Activated T-cell treated with anti-CD3 and anti-CD28 coated beads, Interleukin-2, amount 50 U/mL, for 48 hours (primary cell): ENCODE measurements around the gene BRD1.
"Not testable (repeated sequence)": the region's sequence is repeated elsewhere in the genome, so short reads cannot be mapped to it uniquely, and the experiment has no call there.

Experiments used
- DNase-seq, 2 experiments: peaks; one replicate each; pipeline ENCODE4 v3.0.0-alpha.2; 2020

Gene BRD1

GRCh38 chr22:49852898-49853894 is 25.5 kb upstream of the BRD1 start, which contains the start of gene ZBED4:
Gene ZBED4 (plus strand): TSS chr22:49853844. CDS start chr22:49883663, 29,819 bp downstream.
- peak; percentile 99 to 100 for DNase-seq

- DNase-seq: not testable (repeated sequence)
These were observed 24.9 kb upstream of the BRD1 start for GRCh38 chr22:49852568-49852897.

- no peak for DNase-seq
These were observed 23.5 kb upstream of the BRD1 start for GRCh38 chr22:49850959-49851802.

DNA sequence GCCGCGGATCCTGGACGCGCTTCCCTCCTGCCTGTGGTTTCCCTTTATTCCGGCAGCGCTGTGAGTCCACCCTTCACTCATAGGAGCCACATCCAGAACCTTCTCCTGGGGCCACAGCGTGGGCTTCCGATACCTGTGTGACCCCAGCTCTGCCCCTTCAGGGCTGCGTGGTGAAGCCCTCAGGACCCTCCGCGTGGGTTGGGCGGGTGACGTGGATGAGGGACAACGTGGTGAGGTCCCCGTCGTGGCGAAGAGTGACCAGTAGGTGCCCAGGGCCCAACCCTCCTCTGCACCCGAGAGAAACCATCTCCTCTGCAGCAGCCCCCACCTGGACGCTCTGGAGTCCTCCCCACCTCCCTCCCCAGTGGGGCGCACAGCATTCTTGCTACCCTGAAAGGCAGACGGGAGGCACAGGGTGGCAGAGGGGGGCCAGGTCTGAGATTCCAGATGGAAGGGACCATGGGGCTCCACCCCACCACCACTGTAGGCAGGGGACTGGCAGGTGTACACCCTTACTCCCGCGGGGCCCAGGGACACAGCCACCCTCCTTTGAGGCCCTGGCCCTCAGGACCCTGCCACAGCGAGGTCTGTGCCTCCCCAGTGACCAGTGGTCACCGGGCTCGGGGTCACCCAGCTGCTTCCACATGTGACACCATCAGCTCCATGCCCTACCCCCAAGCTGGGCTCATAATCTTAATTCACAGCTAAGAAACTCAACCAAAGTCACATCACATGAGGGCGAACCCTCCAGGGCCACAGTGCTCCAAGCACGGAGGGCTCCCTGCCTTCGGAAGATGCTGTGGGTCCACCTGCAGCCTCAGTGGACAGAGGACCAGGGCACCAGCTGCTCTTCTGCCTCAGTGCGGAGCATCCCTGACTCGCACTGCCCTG is 22.6 kb upstream of the BRD1 start:
- DNase-seq: no peak

DNA sequence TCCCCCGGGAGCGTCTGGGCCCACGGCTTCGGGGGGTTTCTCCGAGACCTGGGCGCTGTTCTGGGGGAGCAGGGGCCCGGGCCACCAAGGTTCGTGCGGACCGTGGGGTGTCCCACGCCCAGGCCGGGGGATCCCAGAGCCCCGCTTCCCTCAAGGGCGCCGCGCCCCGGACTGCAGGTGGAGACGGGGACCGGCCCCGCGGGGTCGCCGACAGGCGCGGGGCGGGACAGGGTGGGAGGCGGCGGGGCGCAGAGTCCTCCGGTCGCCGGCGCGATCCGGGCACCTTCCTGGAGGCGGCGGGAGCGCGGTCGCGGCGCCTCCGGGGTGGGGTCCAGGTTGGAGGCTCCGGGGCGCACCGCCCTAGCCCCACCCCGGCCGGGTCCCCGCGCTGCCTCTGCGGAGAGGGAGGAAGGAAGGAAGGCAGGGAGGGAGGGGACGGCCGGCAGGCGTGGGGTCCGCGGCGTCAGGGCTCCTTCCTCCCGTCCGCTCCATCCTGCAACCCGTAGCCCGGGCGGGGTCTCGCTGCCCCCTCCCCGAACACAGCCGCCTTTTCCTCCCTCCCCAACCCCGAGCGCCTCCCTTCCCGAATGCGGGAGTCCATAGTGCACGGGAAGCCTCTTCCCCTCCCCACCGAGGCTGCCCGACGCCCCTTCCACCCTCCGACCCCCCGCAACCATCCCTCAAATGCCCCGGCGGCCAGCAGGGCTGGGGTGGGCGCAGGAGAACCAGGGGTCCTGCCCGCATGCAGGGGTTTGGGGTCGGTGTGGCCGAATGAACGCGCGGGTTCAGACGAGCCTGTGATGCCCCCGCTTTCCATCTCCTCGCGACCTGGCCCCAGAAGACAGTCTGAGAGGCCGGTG is 21.7 kb upstream of the BRD1 start:
- DNase-seq: no peak

GRCh38 chr22:49848690-49849160 is 21.1 kb upstream of the BRD1 start:
- DNase-seq: no peak

DNA sequence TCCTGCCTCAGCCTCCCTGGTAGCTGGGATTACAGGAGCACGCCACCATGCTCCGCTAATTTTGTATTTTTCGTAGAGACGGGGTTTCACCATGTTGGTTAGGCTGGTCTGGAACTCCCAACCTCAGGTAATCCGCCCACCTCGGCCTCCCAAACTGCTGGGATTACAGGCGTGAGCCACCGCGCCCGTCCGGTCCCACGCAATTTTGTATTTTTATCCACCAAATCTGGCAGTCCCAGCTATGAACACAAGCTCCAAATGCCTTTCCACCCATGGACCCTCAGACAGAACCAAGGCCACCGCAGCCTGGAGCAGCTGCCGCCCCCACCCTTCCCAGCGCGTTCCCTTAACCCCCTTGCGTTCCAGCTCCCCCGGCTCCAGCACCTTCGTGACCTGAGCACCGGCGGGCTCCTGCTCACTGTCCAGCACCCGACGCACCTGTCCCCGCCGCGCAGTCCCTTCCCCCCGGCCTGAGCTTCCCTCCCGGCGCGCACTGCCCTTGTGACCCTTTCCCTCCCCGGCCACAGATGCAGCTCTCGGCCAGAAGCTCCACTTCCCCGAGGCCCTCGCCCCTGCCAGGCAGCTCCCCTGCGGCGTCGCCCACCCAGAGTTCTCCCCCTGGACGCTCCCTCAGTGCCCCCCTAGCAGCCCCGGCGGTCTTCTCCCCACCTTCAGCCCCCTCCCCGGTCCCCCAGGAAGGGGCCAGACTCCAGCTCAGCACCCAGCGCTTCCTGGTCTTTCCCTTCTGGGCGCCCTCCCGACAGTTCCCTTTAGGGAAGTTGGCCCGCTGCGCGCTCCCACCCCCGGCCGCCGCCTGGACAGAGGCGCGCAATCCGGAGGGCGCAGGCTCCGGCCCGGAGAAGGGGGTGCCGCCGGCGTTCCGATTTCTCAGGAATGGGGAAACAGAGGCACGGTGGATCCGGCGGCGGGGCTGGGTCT is 20.3 kb upstream of the BRD1 start:
- no peak for DNase-seq

DNA sequence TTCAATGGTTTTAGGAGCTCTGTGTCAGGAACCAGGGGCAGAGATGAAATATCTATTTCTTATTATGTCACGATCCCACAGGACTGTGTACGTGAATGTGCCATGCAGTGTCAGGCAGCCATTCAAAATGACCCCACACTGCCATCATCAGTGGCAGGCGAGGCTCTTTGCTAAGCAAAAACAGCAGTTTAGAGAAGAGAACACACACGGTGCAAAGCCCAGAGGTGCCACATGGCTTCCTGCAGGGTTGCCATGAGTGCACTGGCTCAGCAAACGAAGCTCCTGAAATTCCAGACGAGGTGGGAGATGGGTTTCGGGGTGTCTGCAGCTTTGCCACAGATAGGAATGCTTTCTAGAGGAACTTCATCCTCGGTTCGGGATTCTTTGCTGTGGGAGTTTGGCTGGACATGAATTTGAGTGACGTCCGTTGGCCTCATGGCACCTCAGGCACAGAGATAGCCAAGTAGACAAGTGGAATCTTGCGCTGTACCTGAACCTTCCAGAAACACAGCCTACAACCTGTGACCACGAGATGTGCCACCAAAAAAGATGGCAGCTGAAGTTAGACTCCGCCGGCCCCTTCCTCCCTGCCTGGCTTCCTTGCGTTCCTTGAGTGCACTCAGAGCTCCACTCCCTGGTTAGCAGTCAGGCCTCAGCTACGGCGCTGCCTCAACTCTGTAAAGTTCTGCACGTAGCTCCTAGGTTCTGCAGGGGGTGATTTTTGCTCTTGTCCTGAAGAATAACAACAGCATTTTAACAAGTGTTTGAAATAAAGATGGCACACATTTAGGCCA is 18.2 kb upstream of the BRD1 start:
- DNase-seq: no peak

DNA sequence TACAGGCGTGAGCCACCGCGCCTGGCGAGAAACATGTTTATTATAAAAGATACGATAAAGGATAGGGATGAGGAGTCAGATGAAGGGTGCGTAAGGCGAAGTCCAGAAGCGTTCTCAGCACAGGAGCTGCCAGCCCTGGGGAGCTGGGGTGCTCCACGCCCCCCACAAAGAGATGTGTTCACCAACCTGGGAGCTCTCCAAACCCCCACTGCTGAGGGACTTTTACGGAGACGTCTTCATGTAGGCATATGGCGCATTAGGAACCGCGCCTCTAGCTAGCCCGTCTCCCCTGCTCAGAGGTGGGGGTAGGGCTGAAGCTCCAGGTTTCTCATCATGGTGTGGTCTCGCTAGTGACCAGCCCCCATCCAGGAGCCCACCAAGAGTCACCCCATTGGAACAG is 17.6 kb upstream of the BRD1 start:
- no peak for DNase-seq

DNA sequence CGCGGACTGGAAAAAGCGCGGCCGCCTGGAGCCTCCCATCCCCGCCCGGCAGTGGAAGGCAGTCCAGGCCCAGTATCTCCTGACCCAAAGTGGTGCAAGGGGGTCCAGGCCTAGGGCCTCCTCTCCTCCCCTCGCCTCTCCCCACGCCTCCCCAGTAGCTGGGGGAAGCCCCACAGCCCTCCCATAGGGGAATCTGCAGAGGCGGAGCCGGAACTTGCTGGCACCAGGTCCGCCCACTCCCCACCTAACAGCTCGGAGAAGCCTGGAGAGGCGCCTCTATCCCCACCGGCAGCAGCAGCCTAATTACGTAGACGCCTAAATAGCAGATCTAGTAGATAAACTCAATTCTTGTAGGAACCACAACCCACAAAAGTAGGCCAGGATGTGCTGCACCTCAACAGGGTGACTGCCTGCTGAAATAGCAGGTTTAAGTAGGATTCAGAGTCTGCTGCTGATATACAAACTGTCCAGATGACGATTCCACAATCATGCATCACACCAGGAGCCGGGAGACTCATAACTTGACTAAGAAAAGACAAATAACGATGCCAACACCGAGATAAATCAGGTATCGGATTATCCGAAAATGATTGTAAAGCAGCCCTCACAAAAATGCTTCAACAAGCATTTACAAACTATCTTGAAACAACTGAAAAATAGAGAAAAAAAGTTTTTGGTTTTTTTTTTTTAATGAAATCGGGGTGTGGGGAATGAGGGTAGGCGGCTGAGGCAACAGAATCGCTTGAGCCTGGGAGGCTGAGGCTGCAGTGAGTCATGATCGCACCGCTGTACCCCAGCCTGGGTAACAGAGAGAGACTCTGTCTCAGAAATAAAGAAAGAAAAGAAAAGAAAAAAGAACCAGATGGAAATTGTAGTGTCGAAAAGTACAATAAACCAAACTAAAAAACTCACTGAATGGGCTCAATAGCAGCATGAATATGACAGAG is 11.4 kb upstream of the BRD1 start:
- DNase-seq: peak; percentile 85 to 88

GRCh38 chr22:49833340-49834007 is 5.8 kb upstream of the BRD1 start:
- no peak for DNase-seq

GRCh38 chr22:49829044-49829853 is 1.6 kb upstream of the BRD1 start:
- peak; percentile 39 to 44 for DNase-seq

GRCh38 chr22:49828599-49828965 is 909 bp upstream of the BRD1 start:
- DNase-seq: no peak

- DNase-seq: no peak
These were observed 311 bp downstream of the BRD1 start for GRCh38 chr22:49827271-49827852.

- DNase-seq: peak; percentile 53 to 61
These were observed 936 bp downstream of the BRD1 start for GRCh38 chr22:49826603-49827270.
